Stimulated activated CD4-positive, alpha-beta T cell treated with anti-CD3 and anti-CD28 coated beads, Interleukin-4, amount 100 ng/mL, for 4 hours (primary cell): Measurements from ENCODE around the gene PDLIM7.

ENCODE experiments used
- DNase-seq, 2 experiments: peaks; one replicate each; pipeline ENCODE4 v3.0.0-alpha.2; 2020

Gene PDLIM7

DNA sequence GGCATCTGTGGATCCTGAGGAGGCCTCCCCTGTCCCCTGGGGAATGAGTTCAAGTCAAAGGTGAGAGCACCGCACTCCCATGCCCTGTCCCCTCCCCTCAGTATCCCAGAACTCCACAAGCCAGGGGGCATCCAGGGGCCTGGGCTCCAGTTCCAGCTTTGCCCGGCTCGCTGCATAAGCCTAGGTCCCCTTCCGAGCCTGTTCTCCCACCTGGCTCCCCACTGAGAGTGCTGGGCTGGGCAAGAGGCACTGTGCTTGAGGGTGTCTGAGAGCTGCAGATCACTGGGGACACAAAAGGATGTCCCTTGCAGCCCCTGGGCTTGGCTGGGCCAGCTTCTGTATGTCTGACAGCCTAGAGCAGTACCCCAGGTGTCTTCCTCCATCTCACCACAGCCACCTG lies 7.7 kb upstream of the PDLIM7 start:
- DNase-seq, result no peak

DNA sequence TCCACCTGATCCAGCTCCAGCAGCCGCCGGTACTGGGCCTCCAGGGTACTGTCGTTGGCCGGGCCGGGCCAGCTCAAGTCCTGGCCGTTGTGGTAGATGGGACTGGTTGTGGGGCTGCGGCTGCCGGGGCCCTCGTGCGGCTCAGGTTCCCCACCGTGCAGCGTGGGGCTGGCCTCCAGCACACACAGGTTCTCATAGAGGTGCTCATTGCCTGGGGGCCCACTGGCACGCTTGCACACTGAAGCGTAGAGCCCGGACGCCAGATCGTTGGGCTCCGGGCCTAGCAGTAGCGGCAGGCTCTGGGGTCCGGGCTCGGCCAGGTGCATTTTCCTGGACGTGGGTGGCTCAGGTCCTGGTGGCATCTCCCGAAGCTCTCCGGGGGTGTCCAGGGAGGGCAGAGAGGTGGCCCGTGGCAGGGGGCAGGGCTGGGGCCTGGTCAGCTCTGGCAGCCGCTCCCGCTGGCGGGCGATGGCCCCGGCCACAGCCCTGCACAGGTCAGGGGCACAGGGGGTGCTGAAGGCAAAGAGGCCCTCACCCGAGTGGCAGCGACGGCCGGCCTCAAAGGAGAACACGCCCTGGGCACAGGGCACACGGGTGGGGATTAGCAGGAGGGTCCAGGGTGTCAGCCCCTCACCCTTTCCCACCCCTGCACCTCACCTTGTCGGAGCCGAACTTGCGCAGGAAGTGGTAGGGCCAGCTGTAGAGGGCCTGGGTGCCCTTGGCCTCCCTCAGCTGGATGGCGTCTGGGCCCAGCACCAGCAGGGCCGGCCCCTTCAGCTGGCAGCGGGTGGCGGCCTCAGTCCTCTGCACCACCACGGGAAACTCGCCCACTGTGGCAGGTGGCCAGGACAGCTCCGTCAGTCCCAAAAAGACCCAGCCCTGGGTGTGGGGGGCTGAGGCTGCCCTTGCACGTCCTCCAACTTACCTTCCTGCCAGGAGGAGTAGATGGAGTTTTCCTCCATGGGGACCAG lies 7.0 kb upstream of the PDLIM7 start:
- no peak for DNase-seq

DNA sequence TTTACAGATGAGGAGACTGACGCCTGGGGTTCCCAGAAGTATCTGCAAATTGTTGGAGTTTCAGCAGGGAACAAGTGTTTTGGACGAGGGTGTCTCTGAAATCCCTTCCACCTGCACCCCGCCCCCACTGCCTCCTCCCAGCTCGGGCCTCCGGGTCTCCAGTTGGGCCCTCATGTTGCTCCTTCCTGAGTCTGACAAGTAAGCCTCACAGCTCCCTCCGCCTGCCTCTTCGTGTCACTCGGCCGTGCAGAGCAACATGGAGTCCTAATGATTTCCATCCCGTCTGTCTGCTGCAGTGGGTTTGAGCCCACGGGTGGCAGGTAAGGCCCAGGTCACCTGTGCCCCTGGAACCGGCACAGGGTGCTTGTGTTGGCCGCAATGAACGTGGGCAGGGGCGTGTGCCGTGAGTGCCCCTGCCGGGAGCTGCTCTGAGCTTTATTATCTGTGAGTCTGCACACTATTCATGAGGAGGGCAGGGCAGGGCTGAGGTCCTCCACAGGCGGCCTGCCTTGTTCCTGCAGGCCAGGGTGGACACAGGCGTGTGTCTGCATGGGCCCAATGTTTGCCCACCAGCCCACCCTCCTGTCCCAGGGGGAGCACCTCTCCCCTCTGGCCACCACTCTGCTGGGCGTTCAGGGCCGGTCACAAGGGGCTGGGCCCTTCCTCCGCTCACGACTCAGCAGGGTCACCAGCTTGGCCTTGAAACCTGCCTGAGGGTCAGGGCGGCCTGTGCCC lies 6.1 kb upstream of the PDLIM7 start:
- DNase-seq, result no peak

DNA sequence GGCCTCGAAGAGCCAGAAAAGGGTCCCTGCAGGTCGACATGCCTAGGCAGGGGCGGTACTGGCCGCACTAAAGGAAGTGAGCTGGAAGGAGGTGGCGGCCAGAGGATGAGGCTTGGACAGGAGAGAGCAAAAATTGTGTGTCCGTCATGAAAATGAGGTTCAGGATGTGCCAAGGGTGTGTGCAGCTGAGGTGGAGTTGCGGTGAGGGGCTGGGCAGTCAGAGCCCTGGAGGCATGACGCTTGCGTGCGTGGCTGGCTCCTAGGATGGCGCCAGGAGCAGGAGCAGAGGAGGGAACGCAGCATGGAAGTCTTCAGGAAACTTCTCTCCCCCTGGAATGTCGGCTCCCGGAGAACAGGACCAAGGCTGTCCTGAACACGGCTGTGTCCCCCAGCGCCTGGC lies 5.5 kb upstream of the PDLIM7 start:
- DNase-seq, result no peak

DNA sequence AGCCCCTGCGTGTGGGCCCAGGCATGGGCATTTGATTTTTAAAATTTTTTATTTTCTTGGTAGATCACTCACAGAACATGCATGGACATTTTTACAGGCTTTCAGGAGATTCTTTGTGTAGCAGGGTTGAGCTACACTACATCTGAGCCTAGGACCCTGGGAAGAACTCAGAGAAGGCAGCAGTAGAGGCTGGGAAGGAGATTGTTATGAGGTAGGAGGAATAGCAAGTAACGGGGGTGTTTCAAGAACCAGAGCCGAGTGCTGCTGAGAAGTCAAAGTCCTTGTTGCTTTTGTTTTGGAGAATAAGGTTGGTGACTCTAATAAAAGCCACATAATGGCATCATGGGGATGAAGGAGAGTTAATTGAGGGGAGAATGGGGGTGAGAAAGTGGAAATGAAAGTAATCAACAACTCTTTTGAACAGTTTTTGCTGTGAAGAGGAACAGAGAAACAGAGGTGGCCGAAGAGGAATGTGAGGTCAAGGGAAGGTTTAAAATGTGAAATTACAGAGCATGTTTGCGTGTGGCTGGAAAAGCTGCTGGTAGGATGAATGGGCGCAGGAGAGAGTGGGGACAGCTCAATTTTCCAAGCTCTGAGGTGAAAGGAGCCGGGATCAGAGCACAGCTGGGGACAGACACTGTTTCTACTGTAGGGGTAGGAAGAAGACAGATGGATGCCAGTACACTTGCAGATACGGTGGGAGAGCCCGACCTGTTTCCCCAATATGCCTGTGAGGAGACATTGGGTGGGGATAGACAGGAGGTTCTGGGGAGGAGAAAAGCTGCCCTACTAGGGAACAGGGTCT lies 4.7 kb upstream of the PDLIM7 start:
- no peak for DNase-seq

- peak; percentile 74 to 88 for DNase-seq
Observed at GRCh38 chr5:177500685-177501522, 3.5 kb upstream of the PDLIM7 start.

- DNase-seq, result no peak
Observed at GRCh38 chr5:177499842-177500241, 2.4 kb upstream of the PDLIM7 start.

GRCh38 chr5:177498013-177498787 lies 796 bp upstream of the PDLIM7 start:
- DNase-seq, result no peak

- DNase-seq, result no peak
Observed at GRCh38 chr5:177496727-177497291, 595 bp downstream of the PDLIM7 start.

GRCh38 chr5:177496070-177496726 lies 1.2 kb downstream of the PDLIM7 start:
- DNase-seq, result no peak

DNA sequence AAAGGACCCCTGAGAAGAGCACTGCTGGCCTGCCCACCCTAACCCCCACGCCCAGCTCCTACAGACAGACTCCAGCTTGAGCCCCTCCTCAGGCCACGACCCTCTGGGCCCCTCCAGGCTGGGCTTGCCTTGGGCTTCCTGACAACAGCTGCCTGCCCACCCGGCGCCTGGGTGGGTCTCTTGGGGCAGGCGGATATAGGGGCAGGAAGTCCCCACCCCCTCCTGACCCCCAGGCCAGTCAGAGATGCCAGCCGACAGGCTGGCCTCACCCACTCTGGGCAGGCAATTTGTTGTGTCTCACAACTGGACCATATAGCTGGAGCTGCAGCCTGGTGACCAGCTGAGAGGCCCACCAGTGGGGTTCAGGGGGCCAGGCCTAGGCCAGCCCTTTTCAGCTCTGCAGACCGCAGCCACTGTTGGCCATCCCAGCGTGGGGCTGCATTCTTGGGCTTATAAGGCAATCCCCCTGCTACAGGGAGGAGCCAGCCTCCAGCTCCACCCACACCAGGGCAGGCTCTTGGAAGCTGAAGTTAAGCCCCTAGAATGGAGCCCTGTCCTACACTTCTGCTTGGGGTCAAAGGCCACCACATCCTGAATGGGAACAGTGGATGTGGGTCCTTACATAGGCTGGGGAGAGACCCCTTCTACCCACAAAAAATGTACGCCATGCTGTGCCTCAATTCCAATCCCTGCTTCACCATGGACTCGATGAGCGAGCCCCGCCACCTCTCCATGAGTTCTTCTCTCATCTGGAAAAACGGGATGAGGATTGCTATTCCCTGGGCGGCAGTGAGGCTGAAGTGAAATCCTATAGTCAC lies 2.0 kb downstream of the PDLIM7 start:
- no peak for DNase-seq

DNA sequence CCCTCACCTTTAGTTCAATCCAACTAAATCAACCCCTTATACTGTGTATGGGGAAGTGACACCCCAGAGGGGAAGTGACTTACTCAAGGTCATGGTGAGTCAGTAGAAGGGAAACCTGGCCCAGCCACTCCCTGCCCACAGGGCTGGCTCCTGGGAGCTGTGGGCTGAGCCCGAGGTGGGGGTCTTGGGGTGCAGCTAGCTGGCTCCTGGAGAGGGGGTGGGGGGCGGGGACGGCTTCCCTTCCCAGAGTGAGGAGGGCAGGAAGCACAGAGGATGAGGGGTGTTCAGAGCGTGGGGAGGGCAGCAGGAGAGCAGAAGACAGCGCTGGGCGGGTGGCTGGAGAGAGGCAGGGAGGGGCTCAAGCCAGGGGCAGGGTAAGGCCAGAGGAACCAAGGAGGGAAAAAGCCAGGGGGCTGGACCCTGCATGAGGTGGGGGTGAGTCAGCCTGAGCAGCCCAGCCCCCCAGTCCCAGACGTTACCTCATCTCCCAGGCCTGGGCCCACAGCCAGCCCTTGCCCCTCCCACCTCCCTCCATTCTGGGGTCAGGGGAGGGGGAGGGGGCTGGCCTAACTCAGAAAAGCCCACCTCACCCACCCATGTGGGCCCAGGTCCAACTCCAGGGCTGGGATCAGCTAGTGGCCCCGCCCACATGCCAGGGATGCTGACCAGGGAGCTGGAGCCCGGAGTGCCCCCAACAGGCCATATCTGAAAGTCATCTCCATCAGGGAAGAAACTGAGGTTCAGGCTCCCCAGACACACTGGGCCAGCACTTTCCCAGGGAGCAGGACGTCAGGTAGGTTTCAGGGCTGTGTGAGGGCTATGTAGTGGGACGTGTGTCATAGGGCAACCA lies 2.8 kb downstream of the PDLIM7 start:
- no peak for DNase-seq

- no peak for DNase-seq
Observed at GRCh38 chr5:177493795-177494345, 3.5 kb downstream of the PDLIM7 start.

GRCh38 chr5:177492841-177493240 lies 4.6 kb downstream of the PDLIM7 start:
- DNase-seq, result no peak

GRCh38 chr5:177491983-177492746 lies 5.2 kb downstream of the PDLIM7 start:
- no peak for DNase-seq

- no peak for DNase-seq
Observed at GRCh38 chr5:177491429-177491945, 5.9 kb downstream of the PDLIM7 start.

GRCh38 chr5:177490992-177491391 lies 6.4 kb downstream of the PDLIM7 start:
- DNase-seq, result no peak
